GM06990 (cell line): Measurements from ENCODE around the gene ASB7.

Experiments
- DNase-seq: peaks from one replicate; pipeline ENCODE4 v3.0.0-alpha.2; 2011; ENCODE audit not compliant: insufficient read length; ENCODE audit errors: extremely low read depth
- H3K27me3 ChIP-seq: replicated peaks from 2 replicates; pipeline ENCODE4 v1.6.0; 2011; ENCODE audit warnings: low read length; ENCODE audit not compliant: control insufficient read depth, insufficient read depth
- H3K36me3 ChIP-seq: 2 replicates; pipeline ENCODE4 v1.5.1; 2011; ENCODE audit warnings: low read length; ENCODE audit not compliant: control insufficient read depth, insufficient read depth
- H3K4me3 ChIP-seq: replicated peaks from 2 replicates; pipeline ENCODE4 v1.5.1; 2011; ENCODE audit warnings: low read depth, mild to moderate bottlenecking, control low read depth, low read length
- CTCF ChIP-seq: IDR thresholded peaks from 2 replicates; pipeline ENCODE4 v1.5.1; 2011; ENCODE audit warnings: low read length, control low read depth, mild to moderate bottlenecking, inconsistent platforms; ENCODE audit not compliant: insufficient read depth, poor library complexity, severe bottlenecking

Gene ASB7

GRCh38 chr15:100642213-100642949 is 40.0 kb downstream of the ASB7 start:
- Histone ChIP-seq H3K4me3 (no peak overlapping the region), H3K36me3 (no peaks in the 10 kb centered on the region; the same call in 1 of the 2 replicates), H3K27me3 (no peaks in the 10 kb centered on the region)
- DNase-seq = no peak
- no peak for TF ChIP-seq CTCF

GRCh38 chr15:100642950-100643338 is 40.6 kb downstream of the ASB7 start:
- TF ChIP-seq CTCF = no peak
- Histone ChIP-seq H3K4me3 (no peak overlapping the region), H3K36me3 (no peaks in the 10 kb centered on the region; the same call in 1 of the 2 replicates), H3K27me3 (no peaks in the 10 kb centered on the region)
- no peak for DNase-seq

- Histone ChIP-seq H3K36me3 (no peaks in the 10 kb centered on the region), H3K4me3 (no peak overlapping the region), H3K27me3 (no peaks in the 10 kb centered on the region)
- no peak for DNase-seq
- no peak for TF ChIP-seq CTCF
Observed at GRCh38 chr15:100645671-100646070, 43.3 kb downstream of the ASB7 start.

- no peaks in the 10 kb centered on the region for H3K27me3 ChIP-seq
- TF ChIP-seq CTCF = no peak
- H3K4me3 ChIP-seq = no peak overlapping the region
- H3K36me3 ChIP-seq = no peaks in the 10 kb centered on the region; the same call in 1 of the 2 replicates
- no peak for DNase-seq
Observed at GRCh38 chr15:100648951-100649350, 46.6 kb downstream of the ASB7 start.

GRCh38 chr15:100650685-100651084 is 48.3 kb downstream of the ASB7 start:
- Histone ChIP-seq H3K4me3 (no peak overlapping the region), H3K36me3 (no peaks in the 10 kb centered on the region; the same call in 1 of the 2 replicates), H3K27me3 (no peaks in the 10 kb centered on the region)
- TF ChIP-seq CTCF = peak; percentile 16
- DNase-seq = no peak
